Measurements from ENCODE around the gene KCNQ5. TPM values are rescaled to one million over a fixed set of nuclear protein-coding genes. Genes with fewer than 3 reads are reported as not detected.
"Not testable (repeated sequence)": the region's sequence is repeated elsewhere in the genome, so short reads cannot be mapped to it uniquely, and the experiment has no call there.

Gene KCNQ5
- total RNA-seq (4.6 and 4.9 TPM in 2 replicates), polyA plus RNA-seq (0.74 and 3.1 TPM in 2 replicates), polyA minus RNA-seq (ENCODE audit: low replicate concordance) (2.9 and 7.2 TPM in 2 replicates)
- 0.93 and 2.8 TPM in 2 replicates for polyA plus RNA-seq (2012)

DNA sequence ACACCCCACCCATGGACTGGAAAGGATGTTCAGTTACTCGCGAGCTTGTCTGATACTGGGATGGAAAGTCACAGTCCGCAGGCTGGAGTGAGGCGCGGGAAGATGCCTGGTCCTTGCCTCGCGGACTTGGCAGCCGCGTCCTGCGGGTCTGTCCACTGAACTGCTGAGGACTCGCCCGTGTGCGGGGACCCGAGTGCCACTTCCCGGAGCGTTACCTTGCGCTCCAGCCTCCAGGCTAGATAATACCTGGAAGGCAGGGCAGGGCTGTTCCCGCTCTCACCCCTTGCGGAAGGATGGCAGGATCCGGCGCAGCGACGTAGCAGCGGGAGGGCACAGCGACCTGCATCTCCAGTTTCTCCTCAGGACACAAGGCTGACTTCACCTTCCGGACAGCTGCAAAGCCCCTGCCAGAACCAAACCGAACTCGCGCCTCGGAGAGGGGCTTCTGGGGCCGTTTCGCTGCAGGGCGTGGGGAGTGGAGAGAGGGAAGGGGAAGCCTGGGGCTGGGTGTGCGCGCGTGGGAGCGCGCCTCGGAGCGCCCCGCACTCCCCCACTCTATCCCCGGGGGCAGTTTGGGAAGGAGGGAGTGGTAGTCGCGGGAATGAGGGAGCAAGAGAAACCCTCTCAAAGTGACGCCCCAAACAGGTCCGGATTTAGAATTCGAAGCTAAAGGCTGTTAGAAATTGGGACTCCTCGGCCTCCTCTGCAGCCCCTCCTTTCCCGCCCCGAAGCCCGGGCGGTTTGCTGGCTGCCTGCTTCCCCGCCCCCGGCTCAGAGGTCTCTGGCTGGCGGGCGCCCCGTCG is at the start of gene KCNQ5:
Gene KCNQ5 (plus strand): TSS at position 774 of the 803 bp plus-strand sequence.
- peak within 1 kb of the TSS; percentile 48 for H3K9ac ChIP-seq (ENCODE audit: insufficient read depth, low read length)
- H3K9me3 ChIP-seq (ENCODE audit: control insufficient read depth, insufficient read depth, low read depth, low read length) = no peaks in the 10 kb centered on the region
- H3K4me2 ChIP-seq (ENCODE audit: extremely low read depth, insufficient read depth, low read length) = peak within 1 kb of the TSS; percentile 89
- TF ChIP-seq, protein P1, sequence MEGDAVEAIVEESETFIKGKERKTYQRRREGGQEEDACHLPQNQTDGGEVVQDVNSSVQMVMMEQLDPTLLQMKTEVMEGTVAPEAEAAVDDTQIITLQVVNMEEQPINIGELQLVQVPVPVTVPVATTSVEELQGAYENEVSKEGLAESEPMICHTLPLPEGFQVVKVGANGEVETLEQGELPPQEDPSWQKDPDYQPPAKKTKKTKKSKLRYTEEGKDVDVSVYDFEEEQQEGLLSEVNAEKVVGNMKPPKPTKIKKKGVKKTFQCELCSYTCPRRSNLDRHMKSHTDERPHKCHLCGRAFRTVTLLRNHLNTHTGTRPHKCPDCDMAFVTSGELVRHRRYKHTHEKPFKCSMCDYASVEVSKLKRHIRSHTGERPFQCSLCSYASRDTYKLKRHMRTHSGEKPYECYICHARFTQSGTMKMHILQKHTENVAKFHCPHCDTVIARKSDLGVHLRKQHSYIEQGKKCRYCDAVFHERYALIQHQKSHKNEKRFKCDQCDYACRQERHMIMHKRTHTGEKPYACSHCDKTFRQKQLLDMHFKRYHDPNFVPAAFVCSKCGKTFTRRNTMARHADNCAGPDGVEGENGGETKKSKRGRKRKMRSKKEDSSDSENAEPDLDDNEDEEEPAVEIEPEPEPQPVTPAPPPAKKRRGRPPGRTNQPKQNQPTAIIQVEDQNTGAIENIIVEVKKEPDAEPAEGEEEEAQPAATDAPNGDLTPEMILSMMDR (conservative IDR thresholded peaks at IDR 0.05 in 1 of 2, IDR thresholded peaks at IDR 0.05 in 1 of 2; ENCODE audit: low read depth in 1 of 2, low read length in 2 of 2) = no peak
- no peak for TF ChIP-seq EZH2 (IDR thresholded peaks at IDR 0.05; ENCODE audit: low read length, missing control alignments)
- peaks cover 2% of the 10 kb centered on the region for H3K4me1 ChIP-seq (ENCODE audit: control insufficient read depth, extremely low read depth, insufficient read depth, low read length)
- peak in 1 of 2 donors; percentile 33 for DNase-seq (ENCODE audit: low read depth in 2 of 2)
- H4K20me1 ChIP-seq (ENCODE audit: control insufficient read depth, extremely low read depth, insufficient read depth, low read length) = no peaks in the 10 kb centered on the region
- no peaks in the 10 kb centered on the region for H3K27me3 ChIP-seq (ENCODE audit: control insufficient read depth, insufficient read depth, low read length)
- H3K27ac ChIP-seq (ENCODE audit: insufficient read depth, low read length) = peak within 1 kb of the TSS; percentile 61
- H3K4me3 ChIP-seq (replicated peaks in 1 of 4; ENCODE audit: control extremely low read depth in 1 of 4, insufficient read depth in 1 of 4, low read depth in 3 of 4, low read length in 4 of 4) = peak within 1 kb of the TSS; percentile 66 to 80 (median 76)
- H3K36me3 ChIP-seq (ENCODE audit: control insufficient read depth, insufficient read depth, low read length) = no peaks in the 10 kb centered on the region
- H3K79me2 ChIP-seq (ENCODE audit: control insufficient read depth, insufficient read depth, low read length) = peaks cover 13% of the 10 kb centered on the region
- peak within 1 kb of the TSS; percentile 85 for H2AFZ ChIP-seq (ENCODE audit: low read length)

DNA sequence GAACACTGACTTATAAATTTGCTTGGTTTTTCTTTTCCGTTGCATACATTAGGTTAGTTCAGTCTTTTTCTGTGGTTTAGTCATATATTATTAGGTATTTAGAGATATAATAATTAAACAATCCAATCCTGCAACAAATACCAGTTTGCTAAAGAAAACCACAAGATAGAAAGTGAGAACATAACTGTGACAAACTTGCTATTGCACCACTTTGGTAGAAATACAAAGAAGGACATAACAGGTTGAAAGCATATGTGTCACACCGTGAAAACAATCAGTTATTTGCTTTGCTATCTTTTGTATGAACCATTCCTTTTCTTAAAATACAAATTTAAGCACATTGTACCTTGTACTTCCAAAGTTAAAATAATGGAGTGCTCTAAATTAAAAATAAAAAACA is 42.0 kb upstream of the KCNQ5 start:
- H3K4me1 ChIP-seq (ENCODE audit: control insufficient read depth, extremely low read depth, insufficient read depth, low read length) = no peaks in the 10 kb centered on the region
- H3K9ac ChIP-seq (ENCODE audit: insufficient read depth, low read length) = no peak overlapping the region
- DNase-seq (ENCODE audit: low read depth in 2 of 2) = peak; percentile 2 to 12
- H3K4me2 ChIP-seq (ENCODE audit: extremely low read depth, insufficient read depth, low read length) = no peak overlapping the region
- H4K20me1 ChIP-seq (ENCODE audit: control insufficient read depth, extremely low read depth, insufficient read depth, low read length) = no peaks in the 10 kb centered on the region
- TF ChIP-seq EZH2 (IDR thresholded peaks at IDR 0.05; ENCODE audit: low read length, missing control alignments) = no peak
- TF ChIP-seq, protein P1 (conservative IDR thresholded peaks at IDR 0.05 in 1 of 2, IDR thresholded peaks at IDR 0.05 in 1 of 2; ENCODE audit: low read depth in 1 of 2, low read length in 2 of 2) = no peak
- H3K27me3 ChIP-seq (ENCODE audit: control insufficient read depth, insufficient read depth, low read length) = no peaks in the 10 kb centered on the region
- no peak overlapping the region for H2AFZ ChIP-seq (ENCODE audit: low read length)
- H3K79me2 ChIP-seq (ENCODE audit: control insufficient read depth, insufficient read depth, low read length) = no peaks in the 10 kb centered on the region
- H3K9me3 ChIP-seq (ENCODE audit: control insufficient read depth, insufficient read depth, low read depth, low read length) = no peaks in the 10 kb centered on the region
- H3K4me3 ChIP-seq (replicated peaks in 1 of 4; ENCODE audit: control extremely low read depth in 1 of 4, insufficient read depth in 1 of 4, low read depth in 3 of 4, low read length in 4 of 4) = no peak overlapping the region
- no peak overlapping the region for H3K27ac ChIP-seq (ENCODE audit: insufficient read depth, low read length)
- H3K36me3 ChIP-seq (ENCODE audit: control insufficient read depth, insufficient read depth, low read length) = no peaks in the 10 kb centered on the region

DNA sequence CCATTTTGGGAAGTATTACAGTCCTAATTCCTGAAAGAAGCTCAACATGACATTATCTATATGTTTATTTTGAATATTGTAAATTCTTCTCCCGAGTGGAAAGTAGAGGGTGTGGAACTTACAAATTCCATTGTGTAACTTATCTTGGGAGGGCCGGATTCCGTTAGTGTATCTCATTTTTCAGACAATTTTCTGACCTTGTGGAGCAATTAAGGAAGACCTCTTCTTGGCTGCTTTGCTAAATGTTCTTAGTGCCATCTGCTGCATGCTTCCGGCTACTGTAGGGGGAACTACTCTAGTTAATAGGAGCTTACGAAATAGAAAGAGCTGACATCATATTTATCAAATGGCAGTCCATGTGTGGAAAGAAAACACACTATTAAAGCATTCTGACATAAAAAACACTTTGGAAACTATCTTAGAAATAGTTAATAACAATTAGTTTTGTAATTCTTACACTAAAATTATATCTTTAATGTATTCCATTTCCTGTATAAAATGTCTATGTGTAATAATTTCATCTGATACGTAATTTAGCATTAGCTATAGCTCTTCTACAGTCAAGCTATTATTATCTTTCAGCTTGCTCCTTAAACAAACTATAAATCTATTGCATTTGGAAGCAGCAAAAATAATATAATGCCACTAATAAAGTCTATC is 41.5 kb upstream of the KCNQ5 start:
- Histone ChIP-seq H3K4me2 (ENCODE audit: extremely low read depth, insufficient read depth, low read length) (no peak overlapping the region), H3K4me3 (replicated peaks in 1 of 4; ENCODE audit: control extremely low read depth in 1 of 4, insufficient read depth in 1 of 4, low read depth in 3 of 4, low read length in 4 of 4) (no peak overlapping the region)

DNA sequence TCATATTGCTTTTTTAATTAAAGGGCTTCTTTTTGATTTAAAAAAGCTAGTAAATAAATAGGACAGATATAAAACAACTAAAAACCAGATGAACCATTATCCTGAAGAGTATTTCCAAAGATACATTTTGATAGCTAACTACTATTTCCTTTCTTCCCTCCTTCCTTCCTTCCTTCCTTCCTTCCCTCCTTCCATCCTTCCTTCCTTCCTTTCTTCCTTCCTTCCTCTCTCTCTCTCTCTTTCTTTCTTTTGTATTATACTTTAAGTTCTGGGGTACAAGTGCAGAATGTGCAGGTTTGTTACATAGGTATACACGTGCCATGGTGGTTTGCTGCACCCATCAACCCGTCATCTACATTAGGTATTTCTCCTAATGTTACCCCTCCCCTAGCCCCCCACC is 40.9 kb upstream of the KCNQ5 start:
- H3K9ac ChIP-seq (ENCODE audit: insufficient read depth, low read length); H3K27ac ChIP-seq (ENCODE audit: insufficient read depth, low read length); H3K9me3 ChIP-seq (ENCODE audit: control insufficient read depth, insufficient read depth, low read depth, low read length); DNase-seq (ENCODE audit: low read depth in 2 of 2); H4K20me1 ChIP-seq (ENCODE audit: control insufficient read depth, extremely low read depth, insufficient read depth, low read length); H3K4me3 ChIP-seq (replicated peaks in 1 of 4; ENCODE audit: control extremely low read depth in 1 of 4, insufficient read depth in 1 of 4, low read depth in 3 of 4, low read length in 4 of 4); H3K79me2 ChIP-seq (ENCODE audit: control insufficient read depth, insufficient read depth, low read length); H3K4me1 ChIP-seq (ENCODE audit: control insufficient read depth, extremely low read depth, insufficient read depth, low read length); H3K27me3 ChIP-seq (ENCODE audit: control insufficient read depth, insufficient read depth, low read length); H2AFZ ChIP-seq (ENCODE audit: low read length); H3K4me2 ChIP-seq (ENCODE audit: extremely low read depth, insufficient read depth, low read length); H3K36me3 ChIP-seq (ENCODE audit: control insufficient read depth, insufficient read depth, low read length): not testable (repeated sequence)

More for the DNA sequence above, 41.5 kb upstream of the KCNQ5 start:
- DNase-seq (ENCODE audit: low read depth in 2 of 2) = peak; percentile 85 to 87
- Histone ChIP-seq H3K36me3 (ENCODE audit: control insufficient read depth, insufficient read depth, low read length) (no peaks in the 10 kb centered on the region), H3K9ac (ENCODE audit: insufficient read depth, low read length) (no peak overlapping the region), H3K9me3 (ENCODE audit: control insufficient read depth, insufficient read depth, low read depth, low read length) (no peaks in the 10 kb centered on the region), H3K79me2 (ENCODE audit: control insufficient read depth, insufficient read depth, low read length) (no peaks in the 10 kb centered on the region), H3K27ac (ENCODE audit: insufficient read depth, low read length) (no peak overlapping the region), H2AFZ (ENCODE audit: low read length) (no peak overlapping the region), H4K20me1 (ENCODE audit: control insufficient read depth, extremely low read depth, insufficient read depth, low read length) (no peaks in the 10 kb centered on the region), H3K4me1 (ENCODE audit: control insufficient read depth, extremely low read depth, insufficient read depth, low read length) (no peaks in the 10 kb centered on the region), H3K27me3 (ENCODE audit: control insufficient read depth, insufficient read depth, low read length) (no peaks in the 10 kb centered on the region)
- TF ChIP-seq EZH2 (IDR thresholded peaks at IDR 0.05; ENCODE audit: low read length, missing control alignments) = no peak
- TF ChIP-seq, protein P1 (conservative IDR thresholded peaks at IDR 0.05 in 1 of 2, IDR thresholded peaks at IDR 0.05 in 1 of 2; ENCODE audit: low read depth in 1 of 2, low read length in 2 of 2) = peak; percentile 73 to 86
